GM21526 (cell line): Measurements from ENCODE around the gene SLC22A15.
A peak's percentile ranks its signal among the peaks of the same experiment; 100 is the strongest.
"Not testable (repeated sequence)": the region's sequence is repeated elsewhere in the genome, so short reads cannot be mapped to it uniquely, and the experiment has no call there.

Source experiments
- ATAC-seq: cut with Tn5 transposase; IDR thresholded peaks from one replicate; pipeline ENCODE4 v1.9.1; 2021; ENCODE audit warnings: moderate library complexity; ENCODE audit not compliant: unreplicated experiment, low FRiP score

The SLC22A15 gene

GRCh38 chr1:115980998-115981993, 5.0 kb downstream of the SLC22A15 start:
- ATAC-seq: no peak

- ATAC-seq: peak; percentile 67
These were observed 6.1 kb downstream of the SLC22A15 start for GRCh38 chr1:115982400-115982799.

- no peak for ATAC-seq
These were observed 7.3 kb downstream of the SLC22A15 start for GRCh38 chr1:115983584-115983983.

- no peak for ATAC-seq
These were observed 11.3 kb downstream of the SLC22A15 start for GRCh38 chr1:115987623-115988022.

- ATAC-seq: no peak
These were observed 12.6 kb downstream of the SLC22A15 start for GRCh38 chr1:115988953-115989352.

- no peak for ATAC-seq
These were observed 13.4 kb downstream of the SLC22A15 start for GRCh38 chr1:115989699-115990098.

GRCh38 chr1:115991909-115992308, 15.6 kb downstream of the SLC22A15 start:
- no peak for ATAC-seq

- not testable (repeated sequence) for ATAC-seq
These were observed 21.6 kb downstream of the SLC22A15 start for GRCh38 chr1:115997921-115998320.

- ATAC-seq: no peak
These were observed 25.6 kb downstream of the SLC22A15 start for GRCh38 chr1:116001739-116002487.

GRCh38 chr1:116002781-116003420, 26.6 kb downstream of the SLC22A15 start:
- ATAC-seq: no peak

GRCh38 chr1:116003823-116004222, 27.5 kb downstream of the SLC22A15 start:
- ATAC-seq: no peak

GRCh38 chr1:116006486-116006964, 30.2 kb downstream of the SLC22A15 start:
- peak; percentile 91 for ATAC-seq

GRCh38 chr1:116008656-116009390, 32.5 kb downstream of the SLC22A15 start:
- ATAC-seq: no peak

GRCh38 chr1:116012716-116013115, 36.4 kb downstream of the SLC22A15 start:
- no peak for ATAC-seq

GRCh38 chr1:116015679-116016078, 39.4 kb downstream of the SLC22A15 start:
- ATAC-seq: no peak

- no peak for ATAC-seq
These were observed 41.7 kb downstream of the SLC22A15 start for GRCh38 chr1:116018007-116018406.

- no peak for ATAC-seq
These were observed 43.4 kb downstream of the SLC22A15 start for GRCh38 chr1:116019653-116020253.

GRCh38 chr1:116020668-116021272, 44.5 kb downstream of the SLC22A15 start:
- peak; percentile 77 for ATAC-seq

GRCh38 chr1:116024626-116025025, 48.3 kb downstream of the SLC22A15 start:
- no peak for ATAC-seq
